ENCODE data around the gene FSIP2.
A peak's percentile ranks its signal among the peaks of the same experiment; 100 is the strongest.

FSIP2 gene

GRCh38 chr2:185738679-185739472 is at the start of gene FSIP2:
FSIP2 (plus strand) TSS chr2:185738804; CDS start chr2:185738895, 91 bp downstream.
- DNase-seq = peak; percentile 30

GRCh38 chr2:185689906-185690539 is 48.6 kb upstream of the FSIP2 start:
- DNase-seq = peak; percentile 83

GRCh38 chr2:185695711-185696235 is 42.8 kb upstream of the FSIP2 start:
- no peak for DNase-seq

DNA sequence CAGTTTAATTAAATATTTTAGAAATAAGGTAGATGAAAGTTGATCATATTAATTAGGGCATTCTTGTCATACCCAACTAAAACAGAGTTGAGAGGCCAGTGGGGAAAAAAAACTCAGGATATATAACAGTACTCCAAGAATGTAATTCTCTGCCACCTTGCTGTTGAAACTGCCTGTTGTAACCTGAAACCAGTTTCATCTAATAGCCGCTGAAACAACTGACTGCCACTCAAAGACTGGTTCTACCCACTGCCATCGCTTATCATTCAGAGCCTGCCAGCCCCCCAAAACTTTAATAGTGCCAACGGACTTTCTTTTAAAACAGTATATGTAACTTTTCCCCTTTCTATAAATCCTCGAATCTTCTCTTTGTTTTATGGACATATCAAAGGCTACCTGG is 37.7 kb upstream of the FSIP2 start:
- DNase-seq = no peak

DNA sequence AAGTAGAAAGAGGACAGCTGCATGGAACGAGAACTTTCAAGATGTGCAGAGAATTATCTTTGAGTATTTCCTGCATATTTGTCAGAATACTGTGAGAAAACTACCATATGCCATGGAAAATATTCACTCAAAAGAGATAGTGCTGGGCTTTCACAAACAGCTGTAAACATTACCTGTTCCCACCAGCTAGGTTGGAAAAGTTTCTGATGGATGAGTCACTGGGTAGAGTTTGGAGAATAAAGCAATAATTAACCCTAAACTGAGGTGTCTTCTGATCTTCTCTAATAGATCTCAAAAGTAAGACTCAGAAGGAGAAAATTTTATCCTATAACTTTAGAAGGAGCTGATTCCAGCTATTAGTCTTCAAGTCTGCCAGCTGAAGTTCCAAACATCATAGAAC is 3.9 kb upstream of the FSIP2 start:
- DNase-seq = no peak

GRCh38 chr2:185736210-185736609 is 2.4 kb upstream of the FSIP2 start:
- no peak for DNase-seq

- DNase-seq = no peak
Observed at GRCh38 chr2:185745864-185746859, 7.6 kb downstream of the FSIP2 start.

DNA sequence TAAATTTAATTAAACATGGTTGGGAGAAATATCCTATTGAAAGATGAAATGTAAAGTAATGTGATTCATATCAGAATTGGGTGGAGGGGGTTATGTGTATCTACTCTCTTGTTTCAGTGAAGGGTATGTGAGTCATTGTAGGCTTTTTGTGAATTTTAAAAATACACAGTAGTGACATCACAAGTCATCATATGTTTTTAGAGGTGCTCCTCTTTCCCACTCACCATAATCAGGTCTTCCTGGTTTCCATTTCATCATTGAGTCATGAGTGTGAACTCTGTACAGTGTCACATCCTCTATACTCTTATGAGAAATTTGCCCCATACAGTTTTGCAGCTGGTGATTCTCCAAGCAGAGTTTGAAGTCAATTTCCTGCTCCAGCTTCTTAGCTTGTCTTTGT is 18.8 kb downstream of the FSIP2 start:
- peak; percentile 85 for DNase-seq

DNA sequence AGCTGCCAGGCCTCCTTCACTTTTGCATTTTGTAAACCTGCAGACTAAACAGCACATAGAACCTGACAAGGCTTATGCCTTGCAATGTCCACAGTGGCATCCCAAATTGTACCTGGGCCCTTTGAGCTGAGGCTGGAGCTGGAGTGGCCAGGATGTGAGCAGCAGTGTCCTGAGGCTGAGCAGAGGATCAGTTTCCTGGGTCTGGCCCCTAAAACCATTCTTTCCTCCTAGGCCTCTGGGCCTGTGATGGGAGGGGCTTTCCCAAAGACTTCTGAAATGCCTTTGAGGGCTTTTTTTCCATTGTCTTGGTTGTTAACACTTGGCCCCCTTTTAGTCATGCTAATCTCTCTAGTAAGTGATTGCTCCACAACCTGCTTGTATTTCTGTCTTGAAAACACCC is 32.8 kb downstream of the FSIP2 start:
- no peak for DNase-seq

DNA sequence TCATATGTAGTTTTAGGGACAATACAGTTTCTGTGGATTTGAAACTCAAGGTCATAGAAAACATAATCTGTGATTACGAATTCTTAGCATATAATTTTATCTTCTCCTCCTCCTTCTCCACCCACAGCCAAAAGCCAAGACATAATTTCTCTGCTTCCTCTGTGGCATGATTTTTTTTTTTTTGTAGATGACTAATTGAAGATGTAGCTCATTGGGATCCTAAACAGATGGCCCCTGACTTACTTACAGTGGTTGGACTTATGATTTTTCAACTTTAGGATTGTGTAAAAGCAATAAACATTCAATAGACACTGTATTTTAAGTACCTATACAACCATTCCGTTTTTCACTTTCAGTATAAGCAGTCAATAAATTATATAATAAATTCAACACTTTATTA is 42.3 kb downstream of the FSIP2 start:
- peak; percentile 70 for DNase-seq

DNA sequence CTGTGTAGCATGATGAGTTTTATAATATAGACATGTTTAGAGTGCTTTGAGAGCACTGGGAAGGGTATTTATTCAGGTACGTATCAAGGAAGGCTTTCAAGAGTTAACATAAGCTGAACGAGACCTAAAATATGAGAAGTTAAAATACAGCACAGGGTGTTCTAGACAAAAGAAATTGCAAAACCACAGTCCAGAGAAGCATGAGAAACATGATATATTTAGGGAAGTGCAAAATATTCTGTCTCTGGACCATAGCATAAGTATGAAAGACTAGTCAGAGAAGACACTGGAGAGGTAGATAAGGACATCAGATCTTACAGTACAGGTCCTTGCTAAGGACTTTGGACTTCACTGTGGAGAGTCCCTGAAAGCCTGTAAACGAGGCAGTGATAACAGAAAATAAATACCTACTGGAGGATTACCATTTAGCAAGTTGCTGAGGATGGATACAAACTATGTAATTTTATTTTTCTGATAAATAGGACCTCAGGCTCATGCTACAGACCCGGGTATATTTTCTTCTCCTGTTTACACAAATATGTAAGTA is 43.7 kb downstream of the FSIP2 start:
- no peak for DNase-seq

GRCh38 chr2:185785156-185785555 is 46.6 kb downstream of the FSIP2 start:
- no peak for DNase-seq

GRCh38 chr2:185785851-185786473 is 47.4 kb downstream of the FSIP2 start:
- DNase-seq = peak; percentile 51

DNA sequence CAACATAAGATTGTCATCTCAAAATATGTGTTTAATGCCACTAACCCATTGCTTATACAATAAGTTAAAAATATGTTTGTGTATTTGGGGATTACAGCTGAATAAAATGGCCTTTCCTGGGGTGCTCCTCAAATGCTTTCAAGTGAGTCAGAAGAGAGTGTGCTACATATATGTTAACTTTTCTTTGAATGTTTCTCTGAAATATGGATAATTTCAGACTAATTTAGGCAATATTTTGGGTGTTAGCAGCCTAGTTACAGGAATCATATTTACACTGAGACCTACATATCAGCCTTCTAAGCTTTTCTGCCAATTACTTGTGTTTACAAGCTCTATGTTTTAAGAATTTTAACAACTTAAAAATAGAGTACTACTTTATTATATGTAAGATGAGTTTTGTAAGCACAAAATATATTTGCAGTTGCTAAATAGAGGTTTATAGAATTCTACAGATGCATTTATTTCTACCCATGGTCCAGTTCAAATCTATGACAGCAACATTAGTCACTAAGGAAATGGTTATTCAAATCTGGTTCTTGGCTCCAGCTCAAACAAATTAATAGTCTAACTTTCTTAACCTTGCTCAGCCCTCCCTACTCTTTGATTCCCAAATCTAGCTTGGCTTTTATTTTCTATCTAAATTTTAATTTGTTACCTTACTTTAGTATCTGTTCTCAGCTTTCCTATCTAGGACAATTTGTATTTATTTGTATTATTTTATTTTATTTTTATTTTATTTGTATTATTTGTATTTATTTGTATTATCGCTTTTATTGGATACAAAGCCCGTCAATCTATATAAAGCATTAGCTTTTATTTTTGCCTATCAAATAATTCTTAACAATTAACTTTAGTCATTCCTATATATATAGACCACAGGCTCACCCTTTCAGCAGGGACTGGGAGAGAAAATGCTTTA is 48.9 kb downstream of the FSIP2 start:
- peak; percentile 86 for DNase-seq

GRCh38 chr2:185790361-185790760 is 51.8 kb downstream of the FSIP2 start:
- DNase-seq = no peak

GRCh38 chr2:185793532-185794345 is 55.1 kb downstream of the FSIP2 start:
- peak; percentile 39 for DNase-seq

- DNase-seq = no peak
Observed at GRCh38 chr2:185796758-185797157, 58.2 kb downstream of the FSIP2 start.

GRCh38 chr2:185802926-185803325 is 64.3 kb downstream of the FSIP2 start:
- peak; percentile 29 for DNase-seq

DNA sequence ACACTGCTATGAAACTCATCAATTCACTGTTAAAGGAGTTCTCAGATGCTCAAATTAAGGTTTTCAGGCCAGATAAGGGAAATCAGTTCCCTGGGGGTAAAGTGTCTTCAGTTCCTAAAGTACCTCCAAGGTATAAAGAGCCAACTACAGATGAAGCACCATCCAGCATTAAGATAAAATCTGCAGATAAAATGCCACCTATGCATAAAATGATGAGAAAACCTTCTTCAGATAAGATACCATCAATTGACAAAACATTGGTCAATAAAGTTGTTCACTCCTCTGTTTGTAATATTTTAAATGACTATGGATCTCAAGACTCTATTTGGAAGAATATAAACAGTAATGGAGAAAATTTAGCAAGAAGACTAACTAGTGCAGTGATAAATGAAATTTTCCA is 68.2 kb downstream of the FSIP2 start:
- no peak for DNase-seq

GRCh38 chr2:185807351-185807750 is 68.7 kb downstream of the FSIP2 start:
- DNase-seq = peak; percentile 75

All from HCEC 1CT (cell line).